Esophagus muscularis mucosa (tissue), 2 donors: ENCODE data around the gene IGF2BP3.

ENCODE experiments used
- EP300 ChIP-seq: sonication (generic); formaldehyde crosslinking; IDR thresholded peaks from one replicate; pipeline ENCODE4 v1.6.1; 2017; ENCODE audit warnings: antibody characterized with exemption
- POLR2A ChIP-seq: fragments of 450-650 bp; IDR thresholded peaks from one replicate; pipeline ENCODE4 v1.6.1; 2017; ENCODE audit warnings: antibody characterized with exemption, moderate library complexity, mild to moderate bottlenecking, low read depth

- TF ChIP-seq POLR2A (no peak), EP300 (no peak)
These were observed 131.9 kb downstream of the IGF2BP3 start for GRCh38 chr7:23338439-23338838.
